Naive thymus-derived CD8-positive, alpha-beta T cell (primary cell): Measurements from ENCODE around the gene HBZ. TPM values are rescaled to one million over a fixed set of nuclear protein-coding genes. Genes with fewer than 3 reads are reported as not detected.

Experiments
- ATAC-seq, 2 donors: fragments of 150-1000 bp; cut with Tn5 transposase in 1 of 2; sonication (Bioruptor Pico), chemical (Tn5 transposase) in 1 of 2; 1 replicate in 1 of 2; 2 replicates in 1 of 2; pipeline ENCODE4 v1.10.0; 2021; ENCODE audit warnings: mild to moderate bottlenecking in 2 of 2, moderate library complexity in 2 of 2
- POLR2A ChIA-PET: fragments of 350-600 bp; sonication (Branson Sonifier 250); formaldehyde crosslinking; loops from one replicate; lab custom pipeline; 2021; ENCODE audit warnings: antibody characterized with exemption; lab: Charles Lee
- DNase-seq, 10 donors: peaks; one replicate each; pipeline versions ENCODE4 v3.0.0 to v3.0.0-alpha.2; 2020 to 2022
- H3K27ac Mint-ChIP-seq, 10 donors: one replicate each; pipeline ENCODE4 v1.8.0; 2020 to 2022; ENCODE audit warnings: mild to moderate bottlenecking in 10 of 10, mixed read lengths in 10 of 10, moderate library complexity in 4 of 10, inconsistent platforms in 1 of 10
- H3K27me3 Mint-ChIP-seq, 5 donors: one replicate each; pipeline ENCODE4 v1.8.0; 2021 to 2022; ENCODE audit warnings: mixed read lengths in 5 of 5
- H3K36me3 Mint-ChIP-seq, 3 donors: one replicate each; pipeline ENCODE4 v1.8.0; 2020 to 2022; ENCODE audit warnings: mixed read lengths in 3 of 3, mild to moderate bottlenecking in 2 of 3, inconsistent platforms in 1 of 3
- H3K4me1 Mint-ChIP-seq, 4 donors: one replicate each; pipeline ENCODE4 v1.8.0; 2021 to 2022; ENCODE audit warnings: mixed read lengths in 4 of 4
- H3K4me3 Mint-ChIP-seq, 10 donors: one replicate each; pipeline ENCODE4 v1.8.0; 2020 to 2022; ENCODE audit warnings: mild to moderate bottlenecking in 10 of 10, mixed read lengths in 10 of 10, moderate library complexity in 6 of 10, inconsistent platforms in 1 of 10
- H3K9me3 Mint-ChIP-seq, 9 donors: one replicate each; pipeline ENCODE4 v1.8.0; 2020 to 2022; ENCODE audit warnings: mixed read lengths in 9 of 9, mild to moderate bottlenecking in 3 of 9, inconsistent platforms in 1 of 9, moderate library complexity in 1 of 9
- polyA plus RNA-seq, 3 donors: library from polyadenylated mRNA; unstranded; fragments of 300-500 nt; fragmentation: Illumina TruSeq; gene quantifications; one replicate each; pipeline ENCODE4 v1.2.3, GENCODE V29; 2021
- total RNA-seq, 8 experiments: library from RNA in 2 of 8; stranded (reverse) in 2 of 8; gene quantifications; one replicate each; pipeline ENCODE4 v1.2.3 and lab custom pipeline; 2021 to 2026

The HBZ gene
- total RNA-seq (not detected), polyA plus RNA-seq (not detected), total RNA-seq (lab: John Stamatoyannopoulos, UW) (0 to 0.17 (median 0) reads per million in 6 experiments)

- ATAC-seq (no peak), DNase-seq (no peak)
- peaks cover 6 to 10% (median 8%) of the 10 kb centered on the region in 4 donors for H3K4me1 Mint-ChIP-seq
- H3K27ac Mint-ChIP-seq, result peak within 1 kb of the TSS in 1 of 10 donors; percentile 41
- H3K4me3 Mint-ChIP-seq, result peak within 1 kb of the TSS in 7 of 10 donors; percentile 15 to 60 (median 36)
- POLR2A ChIA-PET, result no interaction called here
- no peaks in the 10 kb centered on the region for H3K36me3 Mint-ChIP-seq
- H3K27me3 Mint-ChIP-seq, result peaks cover 5 to 35% (median 27%) of the 10 kb centered on the region in 5 donors
- H3K9me3 Mint-ChIP-seq, result no peaks in the 10 kb centered on the region
These were observed at the start of gene HBZ for GRCh38 chr16:152141-153128. Gene HBZ (plus strand): TSS chr16:152644. CDS start chr16:152910, 266 bp downstream.

GRCh38 chr16:104355-104754 lies 48.1 kb upstream of the HBZ start:
- Mint-ChIP-seq H3K4me3 (no peak overlapping the region), H3K27ac (no peak overlapping the region)
- POLR2A ChIA-PET, result no interaction called here

DNA sequence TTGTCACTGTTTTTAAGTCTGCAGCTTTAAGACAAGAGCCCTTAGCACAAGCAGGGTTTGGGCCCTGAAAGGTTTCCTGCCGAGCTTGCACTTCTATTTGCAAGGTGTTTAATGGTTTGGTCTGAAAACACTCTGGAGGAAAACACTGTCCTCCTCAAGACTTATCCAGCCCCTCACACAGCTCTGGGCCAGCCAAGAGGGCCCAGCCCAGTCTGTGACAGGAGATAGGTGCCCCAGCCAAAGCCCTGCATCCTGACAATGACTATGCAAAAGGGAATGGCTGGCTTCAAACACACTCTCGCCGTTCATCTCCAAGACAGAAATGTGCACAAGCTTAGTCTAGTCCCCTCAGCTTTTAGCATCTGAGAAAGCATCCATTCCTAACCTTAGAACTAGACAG lies 47.5 kb upstream of the HBZ start:
- Mint-ChIP-seq H3K36me3 (peaks cover 0 to 53% (median 10%) of the 10 kb centered on the region in 3 donors), H3K27ac (no peak overlapping the region), H3K27me3 (no peaks in the 10 kb centered on the region), H3K4me3 (no peak overlapping the region), H3K4me1 (peaks cover 0 to 7% (median 2%) of the 10 kb centered on the region in 4 donors), H3K9me3 (no peaks in the 10 kb centered on the region)
- no peak for DNase-seq
- ATAC-seq, result no peak
- POLR2A ChIA-PET, result no interaction called here

More at GRCh38 chr16:104355-104754, 48.1 kb upstream of the HBZ start:
- peaks cover 0 to 7% (median 2%) of the 10 kb centered on the region in 4 donors for H3K4me1 Mint-ChIP-seq
- no peaks in the 10 kb centered on the region for H3K27me3 Mint-ChIP-seq
- H3K9me3 Mint-ChIP-seq, result no peaks in the 10 kb centered on the region
- ATAC-seq (no peak), DNase-seq (no peak)
- peaks cover 0 to 51% (median 6%) of the 10 kb centered on the region in 3 donors for H3K36me3 Mint-ChIP-seq

DNA sequence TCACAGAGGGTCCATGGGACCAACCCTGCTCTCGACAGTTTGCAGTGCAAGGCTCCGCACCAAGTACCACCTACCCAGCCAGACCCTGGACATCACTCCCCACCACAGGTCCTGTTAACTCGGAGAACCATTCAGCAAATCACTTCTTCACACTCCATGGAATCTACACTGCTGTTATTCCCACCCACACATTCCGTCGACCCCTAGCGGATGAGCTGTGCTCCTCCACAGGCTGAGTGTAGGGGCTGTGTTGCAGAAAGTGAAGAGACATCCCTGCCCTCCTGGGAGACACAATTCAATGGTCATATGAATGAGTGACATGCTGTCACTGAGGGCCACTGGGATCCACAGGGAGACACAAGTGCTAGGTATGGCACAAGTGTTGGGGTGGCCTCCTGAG lies 46.9 kb upstream of the HBZ start:
- H3K4me1 Mint-ChIP-seq, result peaks cover 0 to 7% (median 2%) of the 10 kb centered on the region in 4 donors
- H3K36me3 Mint-ChIP-seq, result peaks cover 0 to 54% (median 9%) of the 10 kb centered on the region in 3 donors
- no peak for DNase-seq

DNA sequence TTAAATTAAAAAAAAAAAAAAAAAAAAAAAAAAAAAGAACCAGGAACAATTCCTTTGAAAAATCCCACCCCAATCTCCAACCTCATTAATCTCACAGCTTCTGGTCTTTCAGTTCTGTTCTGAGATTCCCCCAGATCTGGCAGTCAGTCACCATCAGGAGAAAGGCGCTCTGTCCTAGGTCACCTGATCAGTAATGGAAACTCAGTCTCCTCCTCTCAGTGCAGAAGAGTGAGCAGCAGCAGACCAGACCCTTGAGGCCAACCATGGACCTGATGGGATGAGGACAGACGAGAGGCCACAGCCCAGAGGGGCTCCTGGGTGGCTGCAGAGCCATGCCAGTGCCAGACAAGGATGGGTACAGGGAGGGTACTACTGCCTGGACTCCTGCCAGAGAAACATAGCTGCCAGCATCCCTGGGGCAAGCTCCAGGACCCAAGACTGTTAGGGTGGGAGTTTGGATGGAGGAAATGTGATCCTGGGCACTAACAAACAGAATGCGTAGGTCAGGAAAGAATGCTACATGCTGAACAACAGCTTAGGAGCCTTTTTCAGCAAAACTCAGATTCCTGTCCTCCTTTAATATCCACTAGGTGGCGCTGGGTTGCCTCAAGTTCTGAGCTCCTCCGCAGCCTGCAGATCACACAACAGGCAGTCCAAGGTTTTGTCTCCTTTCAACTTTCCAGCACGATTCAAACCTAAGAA lies 45.7 kb upstream of the HBZ start:
- Mint-ChIP-seq H3K4me1 (peaks cover 0 to 4% (median 2%) of the 10 kb centered on the region in 4 donors), H3K36me3 (peaks cover 0 to 57% (median 9%) of the 10 kb centered on the region in 3 donors), H3K9me3 (no peaks in the 10 kb centered on the region), H3K27ac (no peak overlapping the region), H3K27me3 (no peaks in the 10 kb centered on the region), H3K4me3 (no peak overlapping the region)
- DNase-seq (peak in 9 of 10 donors; percentile 15 to 75 (median 54)), ATAC-seq (peak; percentile 77 to 91)
- POLR2A ChIA-PET, result interaction anchor here (0.5 to 1.1 kb wide), 6 partner anchors 11 to 257 kb away, joined by 3 to 5 read pairs (median 4); no protein-coding TSS in a partner anchor

More for the DNA sequence above, 46.9 kb upstream of the HBZ start:
- Mint-ChIP-seq H3K4me3 (no peak overlapping the region), H3K27me3 (no peaks in the 10 kb centered on the region), H3K9me3 (no peaks in the 10 kb centered on the region), H3K27ac (no peak overlapping the region)
- POLR2A ChIA-PET, result no interaction called here
- no peak for ATAC-seq

GRCh38 chr16:112153-112840 lies 40.1 kb upstream of the HBZ start:
- Mint-ChIP-seq H3K4me1 (no peaks in the 10 kb centered on the region), H3K4me3 (no peak overlapping the region), H3K27me3 (no peaks in the 10 kb centered on the region), H3K36me3 (peaks cover 0 to 74% (median 13%) of the 10 kb centered on the region in 3 donors), H3K27ac (no peak overlapping the region), H3K9me3 (no peaks in the 10 kb centered on the region)
- POLR2A ChIA-PET, result no interaction called here
- no peak for ATAC-seq
- no peak for DNase-seq

DNA sequence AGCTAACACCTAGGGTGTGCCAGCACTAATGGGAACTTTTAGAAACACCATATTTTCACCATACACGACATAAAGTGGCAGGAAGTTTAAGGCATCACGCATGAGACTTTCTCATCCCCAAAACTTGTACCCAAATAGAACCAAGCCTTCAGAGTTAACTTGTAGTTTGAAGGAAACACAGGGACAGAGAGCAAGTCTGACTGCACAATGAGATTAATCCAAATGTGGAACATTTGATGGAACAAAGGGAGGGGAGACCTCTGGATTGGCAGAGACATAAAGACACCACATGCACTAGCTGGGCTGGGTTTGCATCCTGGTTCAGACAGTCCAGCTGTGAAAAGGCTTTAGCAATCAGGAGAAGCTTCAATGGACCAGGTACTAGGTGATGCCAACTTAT lies 38.1 kb upstream of the HBZ start:
- Mint-ChIP-seq H3K4me3 (no peak overlapping the region), H3K4me1 (peaks cover 0 to 11% (median 4%) of the 10 kb centered on the region in 4 donors), H3K9me3 (no peaks in the 10 kb centered on the region), H3K27ac (no peak overlapping the region), H3K36me3 (peaks cover 0 to 63% (median 12%) of the 10 kb centered on the region in 3 donors), H3K27me3 (no peaks in the 10 kb centered on the region)
- DNase-seq (no peak), ATAC-seq (no peak)
- POLR2A ChIA-PET, result no interaction called here

- Mint-ChIP-seq H3K9me3 (no peaks in the 10 kb centered on the region), H3K4me1 (peaks cover 0 to 11% (median 4%) of the 10 kb centered on the region in 4 donors), H3K27ac (no peak overlapping the region), H3K4me3 (no peak overlapping the region), H3K27me3 (no peaks in the 10 kb centered on the region), H3K36me3 (peaks cover 0 to 56% (median 6%) of the 10 kb centered on the region in 3 donors)
- ATAC-seq, result no peak
- no peak for DNase-seq
- POLR2A ChIA-PET, result no interaction called here
These were observed 36.4 kb upstream of the HBZ start for GRCh38 chr16:116015-116414.

DNA sequence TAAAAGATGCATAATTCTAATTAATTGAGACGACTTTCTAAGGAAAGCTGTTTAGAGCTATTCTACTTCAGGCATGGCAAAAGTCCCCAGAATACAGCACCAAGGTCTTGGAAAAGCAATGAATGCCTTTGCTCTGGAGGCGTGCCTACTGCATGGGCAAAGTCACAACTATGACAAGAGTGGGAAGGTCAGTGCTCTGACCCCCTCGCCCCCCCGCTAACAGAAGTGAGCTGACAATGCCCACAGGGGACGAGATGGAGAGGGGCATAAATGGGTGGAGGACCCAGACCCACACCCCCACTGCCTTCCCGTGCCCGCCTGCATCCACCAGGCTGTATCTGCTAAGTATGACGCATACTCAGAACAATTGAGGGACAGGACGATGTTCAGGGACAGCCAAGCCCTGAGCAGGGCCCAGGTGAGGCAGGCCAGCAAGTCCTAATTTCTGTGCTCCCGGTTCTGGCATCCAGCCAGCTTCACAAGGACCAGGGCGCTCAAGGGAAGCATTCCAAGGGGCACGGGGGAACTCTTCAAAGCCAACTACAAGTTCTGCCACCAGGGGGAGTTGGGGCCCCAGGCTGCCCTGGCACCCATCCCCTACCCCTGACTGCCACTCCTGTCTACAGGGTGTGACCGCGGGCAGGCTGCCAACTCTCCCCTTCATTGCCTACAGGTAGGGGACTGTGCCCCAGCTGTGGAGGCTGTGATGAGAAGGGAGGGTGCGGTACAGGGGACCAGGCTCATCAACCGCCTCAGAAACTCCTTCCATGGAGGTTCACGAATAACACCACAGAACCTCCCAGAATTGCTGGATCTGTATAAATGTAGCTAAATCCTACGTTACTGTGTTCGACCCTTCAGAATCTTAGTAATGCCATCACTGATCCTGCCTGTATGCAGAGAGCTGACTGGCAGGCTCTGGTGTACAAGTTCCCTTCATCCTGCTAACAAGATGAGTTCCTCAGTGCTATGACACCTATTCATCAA lies 34.8 kb upstream of the HBZ start:
- Mint-ChIP-seq H3K4me3 (no peak overlapping the region), H3K27ac (peak overlapping the region in 1 of 10 donors; percentile 15), H3K36me3 (peaks cover 0 to 43% (median 3%) of the 10 kb centered on the region in 3 donors), H3K27me3 (no peaks in the 10 kb centered on the region), H3K4me1 (peaks cover 0 to 11% (median 5%) of the 10 kb centered on the region in 4 donors), H3K9me3 (no peaks in the 10 kb centered on the region)
- peak; percentile 50 to 85 (median 70) for DNase-seq
- peak; percentile 84 to 96 for ATAC-seq
- POLR2A ChIA-PET, result interaction anchor here (0.6 to 1.3 kb wide), 4 partner anchors 11 to 253 kb away, joined by 3 to 4 read pairs (median 4); partner anchors contain the start of gene MRPL28

- H3K36me3 Mint-ChIP-seq, result peaks cover 0 to 45% (median 3%) of the 10 kb centered on the region in 3 donors
- ATAC-seq, result no peak
- POLR2A ChIA-PET, result no interaction called here
- no peak for DNase-seq
- H3K27ac Mint-ChIP-seq, result no peak overlapping the region
- H3K9me3 Mint-ChIP-seq, result no peaks in the 10 kb centered on the region
- no peak overlapping the region for H3K4me3 Mint-ChIP-seq
- H3K4me1 Mint-ChIP-seq, result peaks cover 0 to 13% (median 8%) of the 10 kb centered on the region in 4 donors
- no peaks in the 10 kb centered on the region for H3K27me3 Mint-ChIP-seq
These were observed 33.6 kb upstream of the HBZ start for GRCh38 chr16:118857-119256.

- Mint-ChIP-seq H3K27ac (no peak overlapping the region), H3K27me3 (no peaks in the 10 kb centered on the region), H3K36me3 (peaks cover 0 to 45% (median 3%) of the 10 kb centered on the region in 3 donors), H3K9me3 (no peaks in the 10 kb centered on the region), H3K4me3 (no peak overlapping the region), H3K4me1 (peaks cover 0 to 13% (median 9%) of the 10 kb centered on the region in 4 donors)
- DNase-seq, result no peak
- no peak for ATAC-seq
- POLR2A ChIA-PET, result no interaction called here
These were observed 33.1 kb upstream of the HBZ start for GRCh38 chr16:119295-119694.
